NK-92 treated with Interleukin-12 subunit alpha and Interleukin-12 subunit beta, amount 100 ng/mL, for 24 hours (cell line): ENCODE results near the gene PRSS38.
"Not testable (repeated sequence)": the region's sequence is repeated elsewhere in the genome, so short reads cannot be mapped to it uniquely, and the experiment has no call there.

Source experiments
- DNase-seq: peaks from one replicate; lab custom pipeline; 2025; lab: John Stamatoyannopoulos, UW

PRSS38 gene

GRCh38 chr1:227846265-227846858, 30.9 kb downstream of the PRSS38 start:
- DNase-seq = no peak

- not testable (repeated sequence) for DNase-seq
Measured at GRCh38 chr1:227847046-227847445, 31.6 kb downstream of the PRSS38 start.

- DNase-seq = no peak
Measured at GRCh38 chr1:227848430-227848932, 33.0 kb downstream of the PRSS38 start.

- no peak for DNase-seq
Measured at GRCh38 chr1:227849251-227849650, 33.8 kb downstream of the PRSS38 start.

GRCh38 chr1:227854189-227854588, 38.7 kb downstream of the PRSS38 start:
- DNase-seq = no peak

GRCh38 chr1:227855687-227856086, 40.2 kb downstream of the PRSS38 start:
- DNase-seq = no peak

- DNase-seq = no peak
Measured at GRCh38 chr1:227856147-227856858, 40.8 kb downstream of the PRSS38 start.

- DNase-seq = no peak
Measured at GRCh38 chr1:227864882-227865281, 49.4 kb downstream of the PRSS38 start.

- DNase-seq = no peak
Measured at GRCh38 chr1:227869279-227869842, 53.9 kb downstream of the PRSS38 start.

- no peak for DNase-seq
Measured at GRCh38 chr1:227869851-227870305, 54.4 kb downstream of the PRSS38 start.

- no peak for DNase-seq
Measured at GRCh38 chr1:227870366-227870765, 54.9 kb downstream of the PRSS38 start.

GRCh38 chr1:227871892-227872291, 56.4 kb downstream of the PRSS38 start:
- not testable (repeated sequence) for DNase-seq

GRCh38 chr1:227877810-227878209, 62.3 kb downstream of the PRSS38 start:
- not testable (repeated sequence) for DNase-seq

GRCh38 chr1:227880342-227880924, 65.0 kb downstream of the PRSS38 start:
- DNase-seq = no peak

- no peak for DNase-seq
Measured at GRCh38 chr1:227883073-227883520, 67.6 kb downstream of the PRSS38 start.

- no peak for DNase-seq
Measured at GRCh38 chr1:227883641-227884301, 68.3 kb downstream of the PRSS38 start.

GRCh38 chr1:227884370-227885134, 69.1 kb downstream of the PRSS38 start:
- no peak for DNase-seq

- DNase-seq = no peak
Measured at GRCh38 chr1:227885135-227885647, 69.7 kb downstream of the PRSS38 start.

GRCh38 chr1:227885648-227886502, 70.4 kb downstream of the PRSS38 start:
- DNase-seq = no peak

- DNase-seq = no peak
Measured at GRCh38 chr1:227886503-227886961, 71.1 kb downstream of the PRSS38 start.
